IPS-20b (cell line): ENCODE measurements around the gene ST8SIA5.
"Not testable (repeated sequence)": the region's sequence is repeated elsewhere in the genome, so short reads cannot be mapped to it uniquely, and the experiment has no call there.

Source experiments
- H3K27ac ChIP-seq: one replicate; pipeline ENCODE4 v1.5.1; 2013; ENCODE audit warnings: low read length
- H3K27me3 ChIP-seq: 2 replicates; pipeline ENCODE4 v1.6.1; 2013; ENCODE audit warnings: mild to moderate bottlenecking, low read length, inconsistent platforms; ENCODE audit not compliant: insufficient read depth
- H3K36me3 ChIP-seq: 2 replicates; pipeline ENCODE4 v1.6.1; 2013; ENCODE audit warnings: low read depth, mild to moderate bottlenecking, inconsistent platforms, low read length, moderate library complexity; ENCODE audit not compliant: insufficient read depth
- H3K4me1 ChIP-seq: 2 replicates; pipeline ENCODE4 v1.6.1; 2013; ENCODE audit warnings: mild to moderate bottlenecking, control low read depth, inconsistent platforms, low read length, moderate library complexity; ENCODE audit not compliant: insufficient read depth
- H3K4me3 ChIP-seq: 2 replicates; pipeline ENCODE4 v1.5.1; 2013; ENCODE audit warnings: mild to moderate bottlenecking, low read length, inconsistent platforms
- H3K9ac ChIP-seq: 2 replicates; pipeline ENCODE4 v1.6.1; 2013; ENCODE audit warnings: low read depth, mild to moderate bottlenecking, inconsistent platforms, low read length, moderate library complexity
- H3K9me3 ChIP-seq: 2 replicates; pipeline ENCODE4 v1.6.1; 2013; ENCODE audit warnings: mild to moderate bottlenecking, low read depth, low read length, inconsistent platforms; ENCODE audit not compliant: insufficient read depth

The ST8SIA5 gene, protein sequence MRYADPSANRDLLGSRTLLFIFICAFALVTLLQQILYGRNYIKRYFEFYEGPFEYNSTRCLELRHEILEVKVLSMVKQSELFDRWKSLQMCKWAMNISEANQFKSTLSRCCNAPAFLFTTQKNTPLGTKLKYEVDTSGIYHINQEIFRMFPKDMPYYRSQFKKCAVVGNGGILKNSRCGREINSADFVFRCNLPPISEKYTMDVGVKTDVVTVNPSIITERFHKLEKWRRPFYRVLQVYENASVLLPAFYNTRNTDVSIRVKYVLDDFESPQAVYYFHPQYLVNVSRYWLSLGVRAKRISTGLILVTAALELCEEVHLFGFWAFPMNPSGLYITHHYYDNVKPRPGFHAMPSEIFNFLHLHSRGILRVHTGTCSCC

DNA sequence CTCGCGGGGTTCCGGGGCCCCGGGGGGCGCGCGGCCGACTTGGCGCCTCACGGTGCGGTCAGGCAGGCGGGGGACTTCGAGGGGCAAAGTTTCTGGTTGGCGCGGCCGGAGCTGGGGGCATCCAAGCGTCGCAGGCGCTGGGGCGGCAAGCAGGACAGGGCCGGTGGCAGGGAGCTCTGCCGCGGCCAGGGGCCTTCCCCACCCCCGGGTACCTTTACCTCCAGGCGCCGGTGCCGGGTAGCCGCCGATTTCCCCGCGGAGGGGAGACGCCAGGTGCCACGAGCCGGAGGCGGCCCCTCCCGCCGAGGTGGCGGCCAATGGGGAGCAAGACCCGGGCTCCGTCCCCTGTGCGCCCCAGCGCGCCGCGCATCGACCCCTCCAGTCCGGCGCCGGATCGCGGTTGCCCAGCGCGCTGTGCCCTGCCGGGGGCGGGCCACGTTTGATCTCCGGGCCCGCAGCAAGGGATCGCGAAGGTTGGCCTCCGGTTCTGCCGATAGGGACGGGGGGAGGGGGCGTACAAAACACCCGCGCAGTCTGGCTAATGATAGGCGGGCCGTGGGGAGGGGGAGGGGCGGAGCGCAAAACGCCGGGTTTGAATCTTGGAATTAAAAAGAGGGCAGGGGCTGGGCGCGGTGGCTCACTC, at the start of gene ST8SIA5:
Gene ST8SIA5 (minus strand): TSS at position 495 of the 643 bp plus-strand sequence. CDS start 545 bp downstream, outside the sequence.
- H3K4me1 ChIP-seq = no peaks in the 10 kb centered on the region; the same call in 1 of the 2 replicates
- no peak within 1 kb of the TSS for H3K27ac ChIP-seq
- H3K4me3 ChIP-seq = peak within 1 kb of the TSS; percentile 74
- no peak within 1 kb of the TSS for H3K9ac ChIP-seq
- no peaks in the 10 kb centered on the region for H3K36me3 ChIP-seq
- H3K9me3 ChIP-seq = no peaks in the 10 kb centered on the region
- peaks cover 79% of the 10 kb centered on the region for H3K27me3 ChIP-seq

DNA sequence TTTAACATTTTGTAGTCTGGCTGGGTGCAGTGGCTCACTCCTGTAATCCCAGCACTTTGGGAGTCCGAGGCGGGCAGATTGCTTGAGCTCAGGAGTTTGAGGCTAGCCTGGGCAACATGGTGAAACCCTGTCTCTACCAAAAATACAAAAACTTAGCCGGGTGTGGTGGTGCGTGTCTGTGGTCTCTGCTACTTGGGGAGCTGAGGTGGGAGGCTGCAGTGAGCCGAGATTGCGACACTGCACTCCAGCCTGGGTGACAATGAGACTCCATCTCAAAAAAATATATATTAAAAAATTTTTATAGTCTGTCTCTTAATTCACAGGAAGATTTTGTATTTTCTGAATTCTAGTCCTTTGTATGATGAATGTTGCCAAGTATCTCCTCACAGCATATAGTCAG, 39.1 kb upstream of the ST8SIA5 start:
- H3K9ac ChIP-seq, H3K9me3 ChIP-seq, H3K27me3 ChIP-seq, H3K27ac ChIP-seq, H3K4me3 ChIP-seq, H3K36me3 ChIP-seq, H3K4me1 ChIP-seq: not testable (repeated sequence)

DNA sequence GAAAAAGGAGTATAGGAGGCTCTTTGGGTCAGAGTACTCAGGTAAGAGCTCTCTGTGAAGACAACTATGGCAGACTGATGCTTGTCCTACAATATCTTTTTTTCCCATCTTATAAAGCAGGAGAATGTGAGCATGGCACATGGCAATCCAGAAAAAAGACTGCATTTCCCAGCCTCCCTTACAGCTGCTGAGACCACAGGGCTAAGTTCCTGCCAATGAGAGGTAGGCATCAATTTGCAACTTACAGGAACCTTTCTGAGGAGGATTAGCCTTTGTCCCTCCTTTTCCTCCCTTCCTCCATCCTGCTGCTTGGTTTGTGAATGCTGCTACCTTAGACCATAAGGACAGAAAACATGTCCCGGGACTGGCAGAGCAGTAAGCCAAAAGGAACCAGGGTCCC, 37.8 kb upstream of the ST8SIA5 start:
- Histone ChIP-seq H3K27ac (no peak overlapping the region), H3K36me3 (no peaks in the 10 kb centered on the region), H3K4me1 (peaks cover 4% of the 10 kb centered on the region; the same call in 1 of the 2 replicates), H3K9me3 (peaks cover 4% of the 10 kb centered on the region), H3K4me3 (no peak overlapping the region), H3K9ac (no peak overlapping the region; the same call in 1 of the 2 replicates), H3K27me3 (no peaks in the 10 kb centered on the region)

DNA sequence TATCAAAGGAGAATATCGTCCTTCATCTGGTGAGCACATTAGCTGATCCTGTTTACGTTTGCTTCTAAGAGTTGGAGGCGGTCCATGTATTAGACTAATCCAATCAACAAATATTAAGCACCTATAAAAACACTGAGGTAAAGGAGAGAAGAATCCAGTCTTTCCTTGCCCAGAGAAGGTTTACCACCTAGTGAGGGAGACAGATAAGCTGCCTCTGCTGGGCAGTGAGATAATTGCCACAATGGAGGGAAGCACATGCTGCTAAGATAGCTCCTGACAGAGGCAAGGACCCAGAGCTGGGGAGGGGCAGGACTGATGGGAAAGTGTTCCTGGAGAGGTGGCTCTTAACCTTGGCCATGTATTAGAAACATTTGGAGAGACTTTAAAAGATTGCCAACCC, 36.7 kb upstream of the ST8SIA5 start:
- H3K27ac ChIP-seq = no peak overlapping the region
- peaks cover 8% of the 10 kb centered on the region for H3K9me3 ChIP-seq
- peaks cover 4% of the 10 kb centered on the region; the same call in 1 of the 2 replicates for H3K4me1 ChIP-seq
- H3K36me3 ChIP-seq = no peaks in the 10 kb centered on the region
- H3K27me3 ChIP-seq = no peaks in the 10 kb centered on the region
- no peak overlapping the region for H3K9ac ChIP-seq
- H3K4me3 ChIP-seq = no peak overlapping the region

DNA sequence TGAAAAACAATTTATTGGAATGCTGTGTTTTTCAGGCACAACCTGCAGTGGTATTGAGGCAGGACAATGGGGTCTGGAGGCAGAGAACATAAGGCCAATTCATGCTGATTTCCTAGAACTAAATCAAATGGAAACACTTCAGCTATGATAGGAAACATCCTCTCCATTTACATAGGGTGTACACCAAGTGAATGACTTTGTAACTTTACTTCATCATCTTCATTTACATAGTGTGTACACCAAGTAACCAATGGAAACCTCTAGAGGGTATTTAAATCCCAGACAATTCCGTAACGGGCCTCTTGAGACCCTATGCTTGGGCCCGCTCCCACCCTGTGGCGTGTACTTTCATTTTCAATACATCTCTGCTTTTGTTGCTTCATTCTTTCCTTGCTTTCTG, 32.2 kb upstream of the ST8SIA5 start:
- H3K4me3 ChIP-seq = no peak overlapping the region
- no peaks in the 10 kb centered on the region for H3K36me3 ChIP-seq
- H3K4me1 ChIP-seq = no peaks in the 10 kb centered on the region
- H3K27me3 ChIP-seq = no peaks in the 10 kb centered on the region
- no peak overlapping the region for H3K9ac ChIP-seq
- H3K27ac ChIP-seq = no peak overlapping the region
- H3K9me3 ChIP-seq = peaks cover 8% of the 10 kb centered on the region

DNA sequence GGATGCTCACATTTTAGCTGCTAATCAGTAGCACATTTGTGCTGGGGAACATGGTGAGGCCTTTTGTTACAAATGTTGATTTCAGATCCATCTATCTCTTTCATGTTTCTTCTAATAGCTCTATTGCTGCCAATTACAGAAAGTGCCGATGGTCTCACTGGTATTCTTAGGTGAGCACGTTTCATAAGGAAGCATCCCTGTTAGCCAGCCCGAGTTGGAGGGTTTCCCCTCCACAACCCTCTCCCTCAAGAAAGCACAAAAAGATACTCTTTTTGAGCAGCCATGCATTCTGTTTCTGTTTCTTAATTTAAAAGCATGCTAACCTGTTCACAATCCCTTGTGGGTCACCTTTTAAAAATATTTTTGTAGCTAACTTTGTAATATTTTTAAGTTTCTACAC, 30.8 kb upstream of the ST8SIA5 start:
- Histone ChIP-seq H3K9ac (no peak overlapping the region), H3K27me3 (no peaks in the 10 kb centered on the region), H3K4me3 (no peak overlapping the region), H3K4me1 (no peaks in the 10 kb centered on the region), H3K27ac (no peak overlapping the region), H3K36me3 (no peaks in the 10 kb centered on the region), H3K9me3 (peaks cover 8% of the 10 kb centered on the region)

DNA sequence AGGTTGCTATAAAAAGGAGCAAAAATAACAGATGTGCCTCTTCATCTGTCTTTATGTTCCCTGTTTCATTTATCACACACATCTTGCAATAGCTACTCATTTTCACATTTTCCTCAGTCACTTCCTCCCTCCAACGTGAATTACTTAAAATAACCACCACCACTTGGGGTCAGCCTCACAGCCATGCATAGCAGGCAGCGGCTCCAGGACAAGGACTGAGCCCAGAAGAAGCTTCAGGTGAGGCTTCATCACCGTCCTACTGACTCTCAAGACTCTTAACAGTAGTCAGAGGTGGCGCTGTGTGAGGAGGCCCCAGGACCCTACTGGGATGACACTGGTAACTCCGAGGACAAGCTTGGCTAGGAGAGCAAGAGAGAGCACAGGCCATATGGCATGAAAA, 15.5 kb upstream of the ST8SIA5 start:
- Histone ChIP-seq H3K9me3 (no peaks in the 10 kb centered on the region), H3K36me3 (no peaks in the 10 kb centered on the region), H3K27me3 (no peaks in the 10 kb centered on the region), H3K9ac (no peak overlapping the region), H3K4me1 (peaks cover 11% of the 10 kb centered on the region), H3K27ac (no peak overlapping the region), H3K4me3 (no peak overlapping the region)

DNA sequence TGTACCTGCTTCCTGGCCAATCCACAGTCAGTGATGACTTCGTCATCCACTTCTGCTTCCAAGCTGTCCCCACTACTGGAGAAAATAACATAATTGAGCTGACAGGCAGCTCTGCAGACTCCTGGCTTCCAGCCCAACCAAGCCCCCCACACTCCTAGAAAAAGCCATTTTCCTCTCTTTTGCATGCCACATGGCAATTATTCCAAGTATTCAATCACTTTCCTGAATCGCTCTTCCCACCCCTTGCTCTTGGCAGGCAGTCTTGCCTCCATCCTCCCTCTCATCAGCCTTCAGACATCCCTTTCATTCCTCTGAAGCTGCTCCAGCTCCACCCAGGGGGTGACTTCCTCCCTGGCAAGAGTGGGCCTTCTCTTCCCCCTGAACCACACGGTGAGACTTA, 14.3 kb upstream of the ST8SIA5 start:
- Histone ChIP-seq H3K9ac (no peak overlapping the region), H3K27me3 (no peaks in the 10 kb centered on the region), H3K4me1 (peaks cover 11% of the 10 kb centered on the region), H3K9me3 (no peaks in the 10 kb centered on the region), H3K27ac (no peak overlapping the region), H3K36me3 (no peaks in the 10 kb centered on the region), H3K4me3 (no peak overlapping the region)

DNA sequence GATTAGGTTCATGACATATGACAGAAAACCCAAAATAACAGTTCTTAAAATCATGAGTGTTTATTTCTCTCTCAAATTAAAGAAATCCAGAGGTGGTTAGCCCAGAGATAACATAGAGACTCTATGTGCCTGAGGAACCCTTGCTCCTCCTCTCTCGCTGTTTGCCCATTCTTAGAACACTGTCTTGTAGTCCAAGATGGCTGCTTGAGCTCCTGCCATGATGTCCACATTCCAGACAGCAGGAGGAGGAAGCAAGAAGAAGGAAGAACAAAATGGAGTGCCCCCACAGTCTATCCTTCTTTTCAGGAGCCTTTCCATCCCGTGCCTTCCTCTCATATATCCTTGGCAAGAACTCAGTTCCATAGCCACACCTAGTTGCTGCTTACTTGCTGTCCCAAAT, 13.9 kb upstream of the ST8SIA5 start:
- H3K4me1 ChIP-seq = peaks cover 11% of the 10 kb centered on the region
- no peaks in the 10 kb centered on the region for H3K9me3 ChIP-seq
- H3K36me3 ChIP-seq = no peaks in the 10 kb centered on the region
- H3K9ac ChIP-seq = no peak overlapping the region
- H3K4me3 ChIP-seq = no peak overlapping the region
- H3K27me3 ChIP-seq = no peaks in the 10 kb centered on the region
- H3K27ac ChIP-seq = no peak overlapping the region

DNA sequence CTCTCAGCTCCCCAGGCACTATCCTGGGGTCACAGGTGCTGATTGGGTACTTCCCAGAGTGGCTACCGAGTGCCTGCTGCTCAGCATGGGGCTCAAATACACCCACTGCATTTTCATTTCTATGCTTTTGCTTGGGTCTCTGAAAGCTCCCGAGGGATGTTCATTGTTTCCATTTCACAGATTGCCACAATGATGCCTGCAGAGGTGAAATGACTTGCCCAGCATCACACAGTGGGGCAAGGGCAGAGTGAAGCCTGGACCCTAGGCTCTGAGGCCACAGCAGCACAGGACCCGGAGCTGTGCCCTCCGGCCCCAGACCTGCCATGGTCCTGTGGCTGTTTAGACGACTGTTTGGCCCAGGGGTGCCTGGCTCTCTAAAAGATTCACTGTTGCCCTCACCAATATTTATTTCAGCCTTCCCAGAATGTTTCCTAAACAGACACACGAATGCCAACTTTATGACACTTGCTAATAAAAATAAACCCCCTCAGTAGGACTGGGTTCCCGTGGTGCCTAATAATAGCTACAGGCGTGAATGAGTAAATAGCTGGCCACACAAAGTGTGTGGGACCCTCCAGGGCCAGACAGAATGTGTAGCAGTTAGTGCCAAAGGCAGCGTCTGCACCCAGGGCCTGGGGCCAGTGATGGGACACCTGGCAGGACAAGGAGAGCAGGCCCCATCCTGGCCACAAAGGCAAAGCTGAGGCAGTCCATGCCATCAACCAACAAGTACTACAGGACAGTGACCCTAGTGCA, 11.5 kb upstream of the ST8SIA5 start:
- no peak overlapping the region for H3K4me3 ChIP-seq

DNA sequence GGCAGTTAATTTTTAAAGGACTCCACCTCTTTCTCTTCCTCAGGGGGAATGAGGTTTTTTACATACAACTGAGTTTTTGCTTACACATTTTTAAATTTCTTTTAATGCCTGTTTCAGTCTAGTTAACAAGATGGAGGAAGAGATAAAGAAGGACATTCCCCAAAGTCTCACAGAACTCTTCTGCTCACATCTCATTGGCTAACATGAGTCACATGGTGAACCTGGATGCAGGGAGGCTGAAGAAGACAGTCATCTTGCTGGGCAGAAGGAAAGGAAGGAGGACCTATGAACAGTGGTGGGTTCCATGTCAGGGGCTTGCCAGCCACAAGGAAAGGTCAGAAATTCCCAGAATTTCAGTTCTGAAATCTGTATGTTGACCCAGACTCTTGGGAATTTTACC, 10.4 kb upstream of the ST8SIA5 start:
- Histone ChIP-seq H3K4me3 (no peak overlapping the region), H3K4me1 (no peaks in the 10 kb centered on the region; the same call in 1 of the 2 replicates), H3K27ac (no peak overlapping the region), H3K36me3 (no peaks in the 10 kb centered on the region), H3K9me3 (no peaks in the 10 kb centered on the region), H3K27me3 (peaks cover 5% of the 10 kb centered on the region; the same call in 1 of the 2 replicates), H3K9ac (no peak overlapping the region)

More for the DNA sequence above, 11.5 kb upstream of the ST8SIA5 start:
- no peak overlapping the region for H3K27ac ChIP-seq
- no peaks in the 10 kb centered on the region for H3K27me3 ChIP-seq
- no peaks in the 10 kb centered on the region for H3K36me3 ChIP-seq
- H3K9me3 ChIP-seq = no peaks in the 10 kb centered on the region
- H3K9ac ChIP-seq = no peak overlapping the region
- peaks cover 4% of the 10 kb centered on the region for H3K4me1 ChIP-seq
